GM12873 (cell line): Measurements from ENCODE around the gene KCTD16.

Source experiments
- CTCF ChIP-seq: IDR thresholded peaks from 2 replicates; pipeline ENCODE4 v1.5.1; 2012; ENCODE audit warnings: low read depth, mild to moderate bottlenecking, moderate library complexity, low read length, control low read depth; ENCODE audit not compliant: insufficient read depth; ENCODE audit errors: missing control alignments

Gene KCTD16

GRCh38 chr5:144236499-144236898, 65.8 kb downstream of the KCTD16 start:
- no peak for TF ChIP-seq CTCF

- no peak for TF ChIP-seq CTCF
These were observed 67.2 kb downstream of the KCTD16 start for GRCh38 chr5:144237851-144238250.

GRCh38 chr5:144247131-144247530, 76.5 kb downstream of the KCTD16 start:
- TF ChIP-seq CTCF, result no peak

GRCh38 chr5:144248015-144248414, 77.3 kb downstream of the KCTD16 start:
- no peak for TF ChIP-seq CTCF

- TF ChIP-seq CTCF, result no peak
These were observed 79.2 kb downstream of the KCTD16 start for GRCh38 chr5:144249755-144250464.

- TF ChIP-seq CTCF, result no peak
These were observed 83.9 kb downstream of the KCTD16 start for GRCh38 chr5:144254552-144254951.

- no peak for TF ChIP-seq CTCF
These were observed 89.4 kb downstream of the KCTD16 start for GRCh38 chr5:144260121-144260520.
